A549 (cell line): Measurements from ENCODE around the gene SMARCD3. TPM values are rescaled to one million over a fixed set of nuclear protein-coding genes. Genes with fewer than 3 reads are reported as not detected.

Experiments
- ATAC-seq, 2 experiments: fragments of 200-7000 bp in 1 of 2; fragments of >200 bp in 1 of 2; cut with Nextera tagmentation in 1 of 2; cut with Tn5 transposase in 1 of 2; 3 replicates each; pipeline versions ENCODE4 v1.8.0 to v1.9.1; 2018 to 2020; ENCODE audit warnings: mild to moderate bottlenecking in 1 of 2, moderate library complexity in 1 of 2
- CTCF ChIA-PET: fragments of 300-600 bp; sonication (Branson Sonifier 250); formaldehyde crosslinking; extraction: SDS; loops from one replicate; lab custom pipeline; 2021; ENCODE audit warnings: antibody characterized with exemption, inconsistent platforms; lab: Yijun Ruan, JAX
- POLR2A ChIA-PET: fragments of 350-600 bp; formaldehyde crosslinking; extraction: SDS; loops from one replicate; lab custom pipeline; 2021; ENCODE audit warnings: antibody characterized with exemption, inconsistent platforms; lab: Yijun Ruan, JAX
- DNase-seq, 2 experiments: peaks; one replicate each; pipeline versions ENCODE4 v3.0.0 to v3.0.0-alpha.2; 2011 to 2016; ENCODE audit warnings: low read depth in 1 of 2, low spot score in 1 of 2
- FAIRE-seq: peaks from 2 replicates; lab custom pipeline; 2011; peaks lifted over from hg19 to GRCh38; lab: Jason Lieb, UNC
- H3K27ac ChIP-seq, 2 experiments: fragments of >200 bp; sonication (Bioruptor Twin); formaldehyde crosslinking; 3 replicates each; pipeline ENCODE4 v1.5.1; 2016 to 2017
- H3K4me1 ChIP-seq: fragments of >200 bp; sonication (Bioruptor Twin); formaldehyde crosslinking; 3 replicates; pipeline ENCODE4 v1.6.1; 2016
- H3K4me2 ChIP-seq: fragments of >200 bp; sonication (Bioruptor Twin); formaldehyde crosslinking; 3 replicates; pipeline ENCODE4 v1.6.1; 2016
- H3K4me3 ChIP-seq: fragments of >200 bp; sonication (Bioruptor Twin); formaldehyde crosslinking; 3 replicates; pipeline ENCODE4 v1.5.1; 2016
- H3K9me3 ChIP-seq: fragments of >200 bp; sonication (Bioruptor Twin); formaldehyde crosslinking; 3 replicates; pipeline ENCODE4 v1.6.1; 2016
- BHLHE40 ChIP-seq: IDR thresholded peaks from 2 replicates; pipeline ENCODE4 v1.6.1; 2012; ENCODE audit warnings: low read depth, low read length, inconsistent platforms
- CBX2 ChIP-seq: fragments of 200-600 bp; sonication (generic); IDR thresholded peaks from 2 replicates; pipeline ENCODE4 v1.6.1; 2016; ENCODE audit warnings: low read depth, mild to moderate bottlenecking, borderline replicate concordance
- CHD4 ChIP-seq: fragments of 200-600 bp; sonication (generic); IDR thresholded peaks from 2 replicates; pipeline ENCODE4 v1.6.1; 2016; ENCODE audit warnings: antibody characterized with exemption, mild to moderate bottlenecking, borderline replicate concordance
- EHF ChIP-seq: fragments of 250-450 bp; sonication (Bioruptor Pico); IDR thresholded peaks from 2 replicates; pipeline ENCODE4 v1.5.0; 2020; ENCODE audit warnings: mild to moderate bottlenecking
- FOSB ChIP-seq: fragments of 250-450 bp; sonication (Bioruptor Pico); IDR thresholded peaks from 2 replicates; pipeline ENCODE4 v1.5.0; 2020; ENCODE audit warnings: mild to moderate bottlenecking, moderate library complexity
- FOSL2 ChIP-seq, 2 experiments: fragments of 450-650 bp in 1 of 2; fragments of >200 bp in 1 of 2; sonication (Bioruptor Twin) in 1 of 2; formaldehyde crosslinking; IDR thresholded peaks; 2 replicates each; pipeline versions ENCODE4 v1.5.0 to v1.6.1; 2016 to 2020; ENCODE audit warnings: mild to moderate bottlenecking in 1 of 2, moderate library complexity in 1 of 2
- HMGXB4 ChIP-seq: fragments of 250-450 bp; sonication (Bioruptor Pico); IDR thresholded peaks from 2 replicates; pipeline ENCODE4 v1.5.0; 2021; ENCODE audit warnings: mild to moderate bottlenecking, moderate library complexity, borderline replicate concordance
- HOXB5 ChIP-seq: fragments of 250-450 bp; sonication (Bioruptor Pico); IDR thresholded peaks from 2 replicates; pipeline ENCODE4 v1.5.0; 2020; ENCODE audit warnings: mild to moderate bottlenecking, moderate library complexity
- MAFK ChIP-seq: fragments of 450-650 bp; IDR thresholded peaks from 2 replicates; pipeline ENCODE4 v1.6.1; 2014; ENCODE audit not compliant: partially characterized antibody
- POLR2A ChIP-seq: IDR thresholded peaks from 2 replicates; pipeline ENCODE4 v1.6.1; 2012; ENCODE audit warnings: mild to moderate bottlenecking, low read length
- REST ChIP-seq: fragments of 200-600 bp; sonication (generic); IDR thresholded peaks from 2 replicates; pipeline ENCODE4 v1.6.1; 2016; ENCODE audit warnings: antibody characterized with exemption, mild to moderate bottlenecking, moderate library complexity
- RFX5 ChIP-seq: fragments of 450-650 bp; IDR thresholded peaks from 2 replicates; pipeline ENCODE4 v1.7.1; 2014; ENCODE audit warnings: antibody characterized with exemption, mild to moderate bottlenecking, moderate library complexity
- WGBS: methylation state at CpG from one replicate; pipeline ENCODE4 v1.1.6; 2017; ENCODE audit errors: missing lambda C conversion rate; 5-methylcytosine and 5-hydroxymethylcytosine counted together
- polyA plus RNA-seq, 4 experiments: library from polyadenylated mRNA; depleted of rRNA in 3 of 4; stranded (reverse); fragments of >200 nt; fragmentation: RNase III in 1 of 4; extraction: RNeasy Plus Mini Kit Qiagen cat#74134 plus additional on column Dnase treatment in 1 of 4; gene quantifications; 2 replicates in 3 of 4; 3 replicates in 1 of 4; pipeline ENCODE4 v1.2.3, GENCODE V29; 2011 to 2017
- TF ChIP-seq, protein P1 (sequence below): IDR thresholded peaks from 2 replicates; pipeline ENCODE4 v1.6.1; 2012

SMARCD3 gene
- polyA plus RNA-seq, 2 of the 4 experiments (the other 2 are of a cell fraction), result 11.6 to 12.5 TPM

DNA sequence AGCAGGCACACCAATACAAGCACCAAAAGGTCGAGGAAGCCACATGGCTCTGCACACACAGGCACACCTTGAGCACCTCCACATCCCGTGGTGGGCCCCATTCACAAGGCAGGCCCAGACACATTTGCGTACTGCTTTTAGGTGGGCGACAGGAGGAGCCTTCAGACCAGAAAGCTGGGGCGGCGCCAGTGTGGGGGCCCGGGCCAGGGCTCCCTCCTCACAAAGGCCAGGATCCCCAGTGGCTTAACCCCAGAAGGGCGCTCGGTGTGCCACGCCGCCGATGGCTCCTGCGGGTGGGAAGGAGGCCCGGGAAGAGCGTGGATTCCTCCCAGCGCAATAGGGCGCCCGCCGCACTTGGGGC lies 2.8 kb upstream of the SMARCD3 start:
- Histone ChIP-seq H3K4me3 (peak overlapping the region; percentile 51), H3K9me3 (no peaks in the 10 kb centered on the region), H3K4me2 (peak overlapping the region; percentile 88), H3K27ac (peak overlapping the region; percentile 87 to 94), H3K4me1 (peaks cover 41% of the 10 kb centered on the region)
- FAIRE-seq (no peak), ATAC-seq (0 out of 6 replicates have a peak, but pooled peaks of 1 of the 2 experiments have one; percentile 0), DNase-seq (no peak)
- ChIA-PET POLR2A (interaction anchor here (0.6 kb wide), 1 partner anchor 36 kb away, joined by 3 read pairs; no protein-coding TSS in a partner anchor), CTCF (interaction anchor here (1.0 to 2.1 kb wide), 8 partner anchors 9 to 64 kb away, joined by 3 to 10 read pairs (median 6); no protein-coding TSS in a partner anchor)
- no peak for TF ChIP-seq BHLHE40
- WGBS, result 27% methylated on average over 17 of the region's 19 CpGs

DNA sequence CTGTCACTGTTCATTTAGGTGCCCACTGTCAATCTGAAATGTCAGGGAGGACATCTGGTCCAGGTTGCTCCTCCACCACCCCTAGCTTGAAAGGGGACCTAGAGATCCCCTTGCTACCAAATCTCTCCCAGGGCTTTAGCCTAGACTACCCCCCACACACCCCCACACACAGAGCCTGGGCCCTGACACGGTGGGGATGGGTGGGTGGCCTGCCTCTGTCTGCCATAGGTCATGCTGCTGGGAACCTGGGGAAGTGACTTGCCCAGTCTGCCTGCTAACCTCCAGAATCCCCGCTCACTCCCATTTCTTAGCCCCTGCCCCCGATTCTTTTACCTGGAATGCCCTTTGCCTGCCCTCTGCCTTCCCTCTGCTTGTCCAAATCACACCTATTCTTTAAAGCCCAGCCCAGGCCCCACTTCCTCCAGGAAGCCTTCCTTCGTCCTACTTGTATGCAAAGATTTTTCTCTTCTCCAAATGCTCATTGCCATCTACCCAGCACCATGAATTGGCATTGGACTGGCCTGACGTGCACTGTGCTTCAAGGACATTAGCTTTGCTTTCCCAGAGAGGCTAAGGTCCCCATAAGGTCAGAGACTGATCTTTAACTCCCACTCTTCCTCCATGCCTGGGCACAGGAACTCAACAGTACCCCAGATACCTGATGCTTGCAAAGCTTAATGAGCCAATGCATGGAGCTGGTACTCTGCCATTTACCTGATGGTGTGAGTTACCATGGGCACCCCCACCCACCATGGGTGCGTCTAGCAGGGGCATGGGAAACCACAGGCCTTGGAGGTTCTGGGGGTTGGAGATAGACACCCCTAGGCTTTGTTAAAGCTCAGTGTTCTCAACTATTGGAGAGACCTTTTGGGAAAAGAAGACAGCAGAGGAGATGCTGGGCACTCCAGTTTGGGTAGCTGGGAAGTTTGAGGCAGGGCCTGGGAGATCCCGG lies 2.0 kb upstream of the SMARCD3 start:
- DNase-seq, result no peak
- CTCF ChIA-PET, result interaction anchor here (0.7 to 1.8 kb wide), 6 partner anchors 8 to 139 kb away, joined by 3 to 6 read pairs (median 4); no protein-coding TSS in a partner anchor
- TF ChIP-seq FOSL2 (IDR thresholded peaks at IDR 0.05), result no peak
- no peak for TF ChIP-seq FOSL2 (CRISPR knock-in tag; IDR thresholded peaks at IDR 0.05)
- TF ChIP-seq, protein P1, sequence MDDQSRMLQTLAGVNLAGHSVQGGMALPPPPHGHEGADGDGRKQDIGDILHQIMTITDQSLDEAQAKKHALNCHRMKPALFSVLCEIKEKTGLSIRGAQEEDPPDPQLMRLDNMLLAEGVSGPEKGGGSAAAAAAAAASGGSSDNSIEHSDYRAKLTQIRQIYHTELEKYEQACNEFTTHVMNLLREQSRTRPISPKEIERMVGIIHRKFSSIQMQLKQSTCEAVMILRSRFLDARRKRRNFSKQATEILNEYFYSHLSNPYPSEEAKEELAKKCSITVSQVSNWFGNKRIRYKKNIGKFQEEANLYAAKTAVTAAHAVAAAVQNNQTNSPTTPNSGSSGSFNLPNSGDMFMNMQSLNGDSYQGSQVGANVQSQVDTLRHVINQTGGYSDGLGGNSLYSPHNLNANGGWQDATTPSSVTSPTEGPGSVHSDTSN, result no peak
- TF ChIP-seq FOSB, result no peak
- no peak for TF ChIP-seq HMGXB4 (CRISPR knock-in tag)
- no peak for TF ChIP-seq MAFK
- no peak for TF ChIP-seq EHF (CRISPR knock-in tag)
- TF ChIP-seq RFX5, result no peak
- no peak for TF ChIP-seq CBX2
- no peak for TF ChIP-seq HOXB5 (CRISPR knock-in tag)
- TF ChIP-seq REST, result no peak
- no peak for TF ChIP-seq POLR2A
- TF ChIP-seq, all 56 proteins: peak for 0
- WGBS, result 85% methylated on average over 7 of the region's 7 CpGs
- no peak for FAIRE-seq
- no peak for ATAC-seq
- no peak overlapping the region for H3K4me3 ChIP-seq
- peaks cover 49% of the 10 kb centered on the region for H3K4me1 ChIP-seq
- POLR2A ChIA-PET, result interaction anchor here (0.6 kb wide), 1 partner anchor 37 kb away, joined by 3 read pairs; no protein-coding TSS in a partner anchor
- H3K27ac ChIP-seq, result peak overlapping the region in 1 of 2 experiments; percentile 94; a peak in 3 of 6 replicates
- H3K9me3 ChIP-seq, result no peaks in the 10 kb centered on the region
- peak overlapping the region; percentile 88 for H3K4me2 ChIP-seq

DNA sequence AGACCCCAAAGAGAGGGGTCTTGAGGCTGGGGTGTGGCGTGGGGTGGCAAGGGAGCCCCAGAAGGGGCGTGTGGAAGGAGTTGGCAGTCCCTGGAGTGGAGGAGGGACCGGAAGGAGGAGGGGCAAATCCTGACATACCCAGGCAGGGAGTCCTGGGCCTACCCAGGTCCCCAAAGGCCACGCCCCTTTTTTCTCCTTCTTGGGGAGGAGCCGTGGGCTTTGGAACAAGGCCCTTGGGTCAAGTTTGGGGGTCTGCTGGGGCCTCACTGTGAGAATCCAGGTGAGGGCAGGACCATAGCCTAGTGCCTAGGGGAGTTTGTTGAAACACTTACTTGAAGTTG lies 1.2 kb upstream of the SMARCD3 start:
- H3K4me3 ChIP-seq, result no peak overlapping the region
- no peaks in the 10 kb centered on the region for H3K9me3 ChIP-seq
- peaks cover 57% of the 10 kb centered on the region for H3K4me1 ChIP-seq
- ATAC-seq, result 0 out of 6 replicates have a peak, but pooled peaks of 1 of the 2 experiments have one; percentile 4
- no peak for FAIRE-seq
- TF ChIP-seq CHD4, result no peak
- TF ChIP-seq BHLHE40, result no peak
- TF ChIP-seq HMGXB4 (CRISPR knock-in tag), result no peak
- TF ChIP-seq, all 56 proteins: peak for 0
- Histone ChIP-seq H3K27ac (peak overlapping the region; percentile 82 to 94; a peak in 5 of 6 replicates), H3K4me2 (peak overlapping the region; percentile 97)
- ChIA-PET CTCF (interaction anchor here (1.8 kb wide), 1 partner anchor 53 kb away, joined by 6 read pairs; no protein-coding TSS in a partner anchor), POLR2A (no interaction called here)
- 34% methylated on average over 5 of the region's 5 CpGs for WGBS
- DNase-seq, result peak; percentile 60
